GM21528 (cell line): ENCODE results near the gene RNF144B.
"Not testable (repeated sequence)": the region's sequence is repeated elsewhere in the genome, so short reads cannot be mapped to it uniquely, and the experiment has no call there.

ENCODE experiments used
- ATAC-seq: cut with Tn5 transposase; IDR thresholded peaks from one replicate; pipeline ENCODE4 v1.9.1; 2021; ENCODE audit warnings: mild to moderate bottlenecking, moderate library complexity; ENCODE audit not compliant: unreplicated experiment, low FRiP score

Gene RNF144B

GRCh38 chr6:18404965-18405364 is 17.8 kb downstream of the RNF144B start:
- ATAC-seq: not testable (repeated sequence)

- ATAC-seq: no peak
These were observed 18.5 kb downstream of the RNF144B start for GRCh38 chr6:18405477-18406293.

GRCh38 chr6:18406955-18407749 is 20.0 kb downstream of the RNF144B start:
- ATAC-seq: no peak

GRCh38 chr6:18409602-18410001 is 22.5 kb downstream of the RNF144B start:
- ATAC-seq: not testable (repeated sequence)

- ATAC-seq: no peak
These were observed 23.3 kb downstream of the RNF144B start for GRCh38 chr6:18410412-18410811.

- no peak for ATAC-seq
These were observed 24.9 kb downstream of the RNF144B start for GRCh38 chr6:18412068-18412467.

- ATAC-seq: no peak
These were observed 25.5 kb downstream of the RNF144B start for GRCh38 chr6:18412644-18413043.

- ATAC-seq: no peak
These were observed 26.2 kb downstream of the RNF144B start for GRCh38 chr6:18413381-18413780.

GRCh38 chr6:18414116-18414515 is 27.0 kb downstream of the RNF144B start:
- ATAC-seq: no peak

- no peak for ATAC-seq
These were observed 28.1 kb downstream of the RNF144B start for GRCh38 chr6:18415207-18415606.

GRCh38 chr6:18415671-18416340 is 28.7 kb downstream of the RNF144B start:
- no peak for ATAC-seq

- ATAC-seq: no peak
These were observed 29.2 kb downstream of the RNF144B start for GRCh38 chr6:18416341-18416679.

- ATAC-seq: no peak
These were observed 33.2 kb downstream of the RNF144B start for GRCh38 chr6:18420328-18420727.

GRCh38 chr6:18422136-18422535 is 35.0 kb downstream of the RNF144B start:
- no peak for ATAC-seq

- no peak for ATAC-seq
These were observed 36.3 kb downstream of the RNF144B start for GRCh38 chr6:18423426-18423825.

- no peak for ATAC-seq
These were observed 37.1 kb downstream of the RNF144B start for GRCh38 chr6:18424201-18424600.

- no peak for ATAC-seq
These were observed 38.1 kb downstream of the RNF144B start for GRCh38 chr6:18425218-18425617.

GRCh38 chr6:18427296-18427695 is 40.1 kb downstream of the RNF144B start:
- ATAC-seq: no peak

GRCh38 chr6:18429655-18430297 is 42.6 kb downstream of the RNF144B start:
- ATAC-seq: no peak

GRCh38 chr6:18431581-18431980 is 44.4 kb downstream of the RNF144B start:
- no peak for ATAC-seq

- no peak for ATAC-seq
These were observed 45.0 kb downstream of the RNF144B start for GRCh38 chr6:18432180-18432579.
